A172 (cell line): Measurements from ENCODE around the gene TWIST1. TPM values are rescaled to one million over a fixed set of nuclear protein-coding genes. Genes with fewer than 3 reads are reported as not detected.
A peak's percentile ranks its signal among the peaks of the same experiment; 100 is the strongest.

Source experiments
- DNase-seq: peaks from one replicate; pipeline ENCODE4 v3.0.0-alpha.2; 2015; ENCODE audit warnings: low spot score
- total RNA-seq: library from RNA; depleted of rRNA; stranded (reverse); fragments of >200 nt; shearing (Covaris generic); gene quantifications from 2 replicates; pipeline ENCODE4 v1.2.3, GENCODE V29; 2014; rRNA removed

The TWIST1 gene
- 15.6 and 20.9 TPM in 2 replicates for total RNA-seq

- peak; percentile 81 for DNase-seq
Measured at GRCh38 chr7:19117091-19117869, at the start of gene TWIST1. TSS of gene TWIST1 (minus strand) at chr7:19117636. CDS start at chr7:19117321, 315 bp downstream.

DNA sequence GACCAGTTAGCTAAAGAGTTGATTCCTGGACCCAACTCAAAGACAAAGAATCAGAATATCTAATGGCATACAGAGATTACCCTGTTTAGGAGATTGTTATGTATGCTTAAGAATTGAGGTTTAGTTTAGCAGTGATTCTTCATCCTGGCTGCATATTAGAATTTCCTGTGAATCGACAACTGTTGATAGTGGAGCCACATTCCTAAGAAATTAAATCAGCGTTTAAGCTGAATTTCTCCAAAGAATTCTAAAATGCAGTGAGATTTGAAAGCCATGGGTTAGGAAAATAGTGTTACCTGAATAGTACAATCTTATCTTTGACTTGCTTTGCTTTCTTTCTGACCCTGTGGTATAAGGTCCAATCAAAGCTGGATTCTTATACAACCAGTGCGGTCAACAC, 44.2 kb upstream of the TWIST1 start:
- no peak for DNase-seq

DNA sequence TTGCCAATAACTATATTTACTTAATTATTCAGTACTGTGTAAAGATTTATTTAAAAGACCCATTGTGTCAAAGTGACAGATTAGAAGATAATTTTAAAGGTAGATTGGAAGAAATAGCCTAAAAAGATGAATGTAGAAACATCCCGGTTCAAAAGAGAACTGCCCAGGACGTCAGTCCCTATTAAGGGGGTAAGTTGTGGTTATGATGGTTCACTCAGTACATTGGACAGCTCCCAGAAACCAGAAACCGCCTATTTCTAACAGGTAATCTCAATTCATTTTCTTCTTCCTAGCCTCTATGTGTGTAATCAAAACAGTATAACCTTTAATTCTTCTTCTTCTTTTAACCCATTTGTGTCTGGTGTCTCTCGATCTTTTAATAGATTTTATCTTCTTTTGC, 29.3 kb upstream of the TWIST1 start:
- peak; percentile 56 for DNase-seq

DNA sequence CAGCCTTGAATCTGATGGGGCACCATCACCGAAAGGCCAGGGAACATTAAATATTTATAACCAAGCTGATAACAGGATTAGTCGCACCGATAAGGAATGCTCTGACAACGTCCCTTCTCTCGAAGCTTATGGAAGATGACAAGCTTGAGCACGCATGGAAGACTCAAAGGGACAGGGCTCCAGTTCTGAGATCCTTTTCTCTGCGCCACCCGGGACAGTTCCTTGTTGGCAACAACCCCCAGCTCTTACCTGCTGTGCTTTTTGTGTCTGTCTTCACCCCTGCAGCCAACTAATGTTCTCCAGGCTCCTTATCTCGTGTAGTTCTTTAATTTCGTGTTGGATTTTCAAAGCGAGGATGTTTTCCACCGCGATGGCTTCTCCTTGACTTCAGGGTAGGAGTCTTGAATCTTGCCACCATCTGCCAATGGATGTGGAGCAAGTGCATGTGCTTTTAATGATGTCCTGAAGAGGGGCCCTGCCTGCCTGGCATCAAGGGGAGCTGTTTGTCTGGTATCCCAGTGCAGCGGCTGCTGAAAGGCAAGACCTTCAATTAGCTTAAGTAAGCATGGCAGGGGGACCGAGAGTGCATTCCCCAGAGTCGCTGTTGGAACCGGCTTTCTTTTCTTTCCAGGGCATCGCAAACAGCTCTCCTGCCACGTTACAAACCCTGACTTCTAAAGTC, 28.1 kb upstream of the TWIST1 start:
- DNase-seq, result no peak

- no peak for DNase-seq
Measured at GRCh38 chr7:19144661-19145433, 27.4 kb upstream of the TWIST1 start, which contains the start of gene FERD3L. TSS of gene FERD3L (minus strand) at chr7:19145421. CDS start at chr7:19145362, 59 bp downstream.

GRCh38 chr7:19143881-19144574, 26.6 kb upstream of the TWIST1 start:
- no peak for DNase-seq

- DNase-seq, result no peak
Measured at GRCh38 chr7:19139706-19140327, 22.4 kb upstream of the TWIST1 start.

DNA sequence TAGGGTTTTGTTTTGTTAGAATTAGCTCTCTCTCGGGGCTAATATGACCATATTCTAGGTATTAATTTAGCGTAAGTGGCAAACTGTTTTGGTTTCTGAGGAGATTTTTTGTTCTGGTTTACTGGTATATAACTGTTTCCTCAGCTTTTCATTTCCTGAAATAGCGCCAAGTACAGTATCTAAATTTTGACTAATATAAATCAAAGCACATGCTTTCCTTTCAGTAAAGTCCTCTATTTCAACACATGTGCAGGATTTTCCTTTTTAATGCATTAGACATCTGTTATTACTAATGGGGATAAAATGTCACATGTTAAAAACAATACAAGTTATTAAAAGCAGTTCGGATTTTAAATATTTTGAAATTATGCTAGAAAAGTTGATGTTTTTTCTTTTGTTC, 16.4 kb upstream of the TWIST1 start:
- no peak for DNase-seq

DNA sequence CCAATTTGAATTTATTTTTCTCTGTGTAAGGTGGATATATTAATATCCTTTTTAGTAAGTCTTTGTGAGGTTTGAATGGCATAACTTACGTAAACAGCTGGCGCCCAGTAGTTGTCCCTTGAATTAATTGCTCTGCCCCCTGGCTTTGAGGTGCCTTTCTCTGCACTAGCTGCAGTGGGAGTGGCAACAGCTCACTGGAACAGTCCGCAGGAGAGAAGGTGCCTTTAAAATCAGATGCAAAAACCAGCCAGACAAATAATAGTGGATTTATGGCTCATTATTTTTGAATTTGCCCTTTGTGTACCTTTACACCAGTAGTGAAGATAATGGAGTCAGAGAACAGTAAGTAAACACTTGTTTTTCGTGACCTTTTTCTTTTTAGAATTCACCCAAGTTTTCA, 16.0 kb upstream of the TWIST1 start:
- DNase-seq, result no peak

DNA sequence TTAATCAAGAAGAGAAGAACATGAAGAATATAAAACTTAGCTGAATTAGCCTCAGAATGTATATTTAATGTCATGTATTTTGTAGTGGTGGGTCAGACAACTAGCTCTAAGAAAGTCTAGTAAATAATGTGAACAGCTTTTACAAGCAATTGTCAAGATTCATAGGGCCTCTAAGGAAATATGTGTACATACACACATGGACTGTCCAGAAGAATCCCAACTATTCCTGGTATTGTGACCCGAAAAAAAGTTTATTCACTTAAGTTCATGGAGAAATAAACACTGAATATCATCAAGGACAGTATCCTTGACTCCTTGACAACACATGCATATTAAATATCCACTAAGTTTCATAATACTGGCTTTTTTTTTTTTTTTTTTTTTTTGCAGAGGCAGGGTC, 11.4 kb upstream of the TWIST1 start:
- DNase-seq, result no peak

GRCh38 chr7:19121977-19122588, 4.6 kb upstream of the TWIST1 start:
- peak; percentile 59 for DNase-seq

GRCh38 chr7:19119870-19120486, 2.5 kb upstream of the TWIST1 start:
- DNase-seq, result no peak

DNA sequence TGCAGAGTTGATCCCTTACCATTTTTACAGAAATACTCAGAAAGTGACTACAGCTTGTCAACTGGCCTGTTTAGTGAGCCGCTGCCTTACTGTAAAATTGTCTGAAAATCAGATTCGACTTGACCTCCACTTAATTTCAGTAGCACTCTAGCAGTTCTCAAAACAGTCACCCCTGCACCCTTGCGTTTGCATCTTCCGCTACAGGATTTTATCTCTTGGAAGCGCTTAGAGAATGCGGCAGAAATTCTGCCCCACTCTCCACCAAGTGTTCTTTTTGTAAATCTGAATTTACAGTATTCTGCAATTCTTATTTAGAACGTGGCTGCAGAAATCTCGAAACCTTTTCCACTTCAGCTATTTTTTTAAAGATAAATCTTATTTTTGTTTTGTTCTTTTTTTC, 1.9 kb upstream of the TWIST1 start:
- no peak for DNase-seq

- no peak for DNase-seq
Measured at GRCh38 chr7:19118636-19119371, 1.4 kb upstream of the TWIST1 start.

- no peak for DNase-seq
Measured at GRCh38 chr7:19117870-19118608, 603 bp upstream of the TWIST1 start.

DNA sequence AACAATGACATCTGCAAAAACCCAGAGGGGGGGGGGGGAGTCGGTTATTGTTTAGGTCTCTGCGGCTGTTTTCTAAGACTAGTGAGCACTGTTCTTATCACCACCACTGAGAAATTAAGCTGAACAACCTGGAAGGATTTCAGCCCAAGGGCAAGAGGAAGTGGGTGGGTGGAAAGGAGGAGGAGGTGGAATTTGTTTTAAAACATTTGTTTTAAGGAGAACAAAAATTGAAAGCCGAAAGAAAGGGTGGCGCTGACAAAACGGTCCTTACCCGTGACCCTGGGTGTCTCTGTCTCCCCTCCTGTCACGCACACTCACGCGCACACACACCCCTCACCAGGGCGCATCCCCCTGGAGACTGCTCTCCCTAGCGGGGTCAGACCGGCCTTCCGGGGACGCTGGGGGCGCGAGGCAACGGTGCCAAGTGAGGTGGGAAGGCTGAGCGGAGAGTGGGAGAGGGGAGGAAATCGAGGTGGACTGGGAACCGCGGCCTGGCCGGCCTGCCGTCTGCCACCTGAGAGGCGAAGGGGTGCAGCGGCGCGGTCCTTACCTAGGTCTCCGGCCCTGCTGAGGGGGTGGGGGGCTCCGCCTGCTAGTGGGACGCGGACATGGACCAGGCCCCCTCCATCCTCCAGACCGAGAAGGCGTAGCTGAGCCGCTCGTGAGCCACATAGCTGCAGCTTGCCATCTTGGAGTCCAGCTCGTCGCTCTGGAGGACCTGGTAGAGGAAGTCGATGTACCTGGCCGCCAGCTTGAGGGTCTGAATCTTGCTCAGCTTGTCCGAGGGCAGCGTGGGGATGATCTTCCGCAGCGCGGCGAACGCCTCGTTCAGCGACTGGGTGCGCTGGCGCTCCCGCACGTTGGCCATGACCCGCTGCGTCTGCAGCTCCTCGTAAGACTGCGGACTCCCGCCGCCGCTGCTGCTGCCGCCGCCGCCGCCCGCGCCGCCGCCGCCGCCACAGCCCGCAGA, 1.0 kb downstream of the TWIST1 start:
- DNase-seq, result peak; percentile 50

DNA sequence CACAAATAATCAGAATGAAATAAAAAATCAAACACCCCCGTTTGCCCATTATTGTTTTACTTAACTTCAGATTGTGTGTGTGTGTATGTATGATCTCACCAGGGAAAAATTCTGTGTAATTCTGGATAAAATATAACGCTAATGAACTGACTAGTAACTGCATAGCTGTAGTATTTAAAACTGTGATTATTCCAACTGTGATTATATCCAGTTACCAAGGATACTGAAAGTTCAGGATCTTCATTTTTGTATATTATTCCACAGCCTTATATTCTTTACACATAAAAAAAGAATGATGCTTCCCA, 2.9 kb downstream of the TWIST1 start:
- peak; percentile 23 for DNase-seq
